Measurements from ENCODE around the gene DGLUCY. TPM values are rescaled to one million over a fixed set of nuclear protein-coding genes. Genes with fewer than 3 reads are reported as not detected.
A peak's percentile ranks its signal among the peaks of the same experiment; 100 is the strongest.
"Not testable (repeated sequence)": the region's sequence is repeated elsewhere in the genome, so short reads cannot be mapped to it uniquely, and the experiment has no call there.

DGLUCY gene, protein sequence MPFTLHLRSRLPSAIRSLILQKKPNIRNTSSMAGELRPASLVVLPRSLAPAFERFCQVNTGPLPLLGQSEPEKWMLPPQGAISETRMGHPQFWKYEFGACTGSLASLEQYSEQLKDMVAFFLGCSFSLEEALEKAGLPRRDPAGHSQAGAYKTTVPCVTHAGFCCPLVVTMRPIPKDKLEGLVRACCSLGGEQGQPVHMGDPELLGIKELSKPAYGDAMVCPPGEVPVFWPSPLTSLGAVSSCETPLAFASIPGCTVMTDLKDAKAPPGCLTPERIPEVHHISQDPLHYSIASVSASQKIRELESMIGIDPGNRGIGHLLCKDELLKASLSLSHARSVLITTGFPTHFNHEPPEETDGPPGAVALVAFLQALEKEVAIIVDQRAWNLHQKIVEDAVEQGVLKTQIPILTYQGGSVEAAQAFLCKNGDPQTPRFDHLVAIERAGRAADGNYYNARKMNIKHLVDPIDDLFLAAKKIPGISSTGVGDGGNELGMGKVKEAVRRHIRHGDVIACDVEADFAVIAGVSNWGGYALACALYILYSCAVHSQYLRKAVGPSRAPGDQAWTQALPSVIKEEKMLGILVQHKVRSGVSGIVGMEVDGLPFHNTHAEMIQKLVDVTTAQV
- 23.2 TPM for total RNA-seq

DNA sequence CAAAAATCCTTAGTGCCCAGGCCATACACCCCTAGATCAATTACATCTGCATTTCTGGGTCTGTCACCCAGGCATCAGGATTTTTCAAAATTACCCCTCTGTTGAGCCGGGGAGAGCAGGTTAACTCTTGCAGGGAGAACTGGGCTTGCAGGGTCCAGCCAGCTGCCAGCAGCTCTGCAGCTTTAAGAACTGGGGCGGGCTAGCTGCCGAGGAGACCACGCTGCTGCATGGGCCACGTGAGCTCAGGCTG is at the start of gene DGLUCY:
DGLUCY (plus strand) TSS at position 245 of the 250 bp plus-strand sequence. CDS start 46,222 bp downstream, outside the sequence.
- Histone ChIP-seq H3K27me3 (ENCODE audit: insufficient read depth, low read length) (no peaks in the 10 kb centered on the region), H3K4me3 (ENCODE audit: low read length) (peak within 1 kb of the TSS; percentile 62), H3K4me1 (ENCODE audit: insufficient read depth, low read length) (peaks cover 66% of the 10 kb centered on the region), H3K9me3 (ENCODE audit: low read depth, low read length) (no peaks in the 10 kb centered on the region)

DNA sequence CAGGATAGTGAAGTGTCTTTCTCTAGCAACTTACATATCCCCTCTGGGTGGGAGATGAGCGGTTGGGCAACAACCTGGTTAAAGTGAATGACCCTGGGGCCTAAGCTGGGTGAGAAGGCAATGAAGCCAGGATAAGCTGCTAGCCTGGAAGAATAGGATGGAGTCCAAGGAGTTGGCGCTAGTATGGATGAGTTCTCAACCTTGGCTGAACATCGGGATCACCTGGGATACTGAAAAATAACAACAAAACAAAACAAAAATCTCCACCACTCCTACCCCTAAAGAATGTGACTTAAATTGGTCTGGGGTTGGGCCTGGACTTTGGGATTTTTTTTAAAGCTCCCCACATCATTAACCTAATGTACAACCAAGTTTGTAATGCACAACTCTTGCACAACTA is 48.6 kb upstream of the DGLUCY start:
- Histone ChIP-seq H3K9me3 (ENCODE audit: low read depth, low read length) (no peaks in the 10 kb centered on the region), H3K4me3 (ENCODE audit: low read length) (no peak overlapping the region), H3K4me1 (ENCODE audit: insufficient read depth, low read length) (peaks cover 74% of the 10 kb centered on the region), H3K27me3 (ENCODE audit: insufficient read depth, low read length) (no peaks in the 10 kb centered on the region)

DNA sequence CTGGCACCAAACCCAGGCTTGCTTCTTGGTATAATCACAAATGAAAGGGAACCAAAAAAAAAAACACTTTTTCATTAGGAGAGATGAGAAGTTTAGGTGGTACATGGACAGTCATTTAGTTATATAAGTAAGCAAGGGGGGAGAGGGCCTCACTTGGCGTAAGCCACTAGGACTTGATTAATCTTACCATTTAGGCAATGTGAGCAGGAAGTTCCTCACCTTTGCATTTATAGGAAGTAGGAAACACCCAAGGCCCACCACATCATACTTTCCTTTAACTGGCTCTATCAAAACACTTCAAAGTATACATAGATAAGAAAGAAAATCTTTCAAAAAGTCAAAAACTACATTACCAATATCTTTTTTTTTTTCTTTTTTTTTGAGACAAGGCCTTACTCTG is 46.7 kb upstream of the DGLUCY start:
- Histone ChIP-seq H3K27me3 (ENCODE audit: insufficient read depth, low read length) (no peaks in the 10 kb centered on the region), H3K4me3 (ENCODE audit: low read length) (no peak overlapping the region), H3K9me3 (ENCODE audit: low read depth, low read length) (no peaks in the 10 kb centered on the region), H3K4me1 (ENCODE audit: insufficient read depth, low read length) (peaks cover 63% of the 10 kb centered on the region)

DNA sequence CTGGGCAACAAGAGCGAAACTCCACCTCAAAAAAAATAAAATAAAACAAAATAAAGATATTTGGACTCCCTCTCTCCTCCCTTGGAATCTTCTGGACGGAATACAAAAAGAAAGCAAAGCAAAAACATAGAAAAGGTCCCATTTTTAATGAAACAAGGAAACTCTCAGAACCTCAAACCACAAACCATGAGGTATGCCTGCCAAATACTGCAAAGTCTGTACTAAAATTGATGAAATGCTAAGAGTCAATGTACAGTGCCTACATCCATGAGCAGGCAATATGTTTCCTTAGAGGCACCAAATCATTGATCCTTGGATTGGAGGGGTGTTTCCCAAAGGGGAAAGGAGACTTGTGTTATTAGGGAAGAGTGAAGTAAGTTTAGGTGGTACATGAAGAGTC is 45.2 kb upstream of the DGLUCY start:
- Histone ChIP-seq H3K9me3 (ENCODE audit: low read depth, low read length) (no peaks in the 10 kb centered on the region), H3K27me3 (ENCODE audit: insufficient read depth, low read length) (no peaks in the 10 kb centered on the region), H3K4me3 (ENCODE audit: low read length) (no peak overlapping the region), H3K4me1 (ENCODE audit: insufficient read depth, low read length) (peaks cover 49% of the 10 kb centered on the region)

DNA sequence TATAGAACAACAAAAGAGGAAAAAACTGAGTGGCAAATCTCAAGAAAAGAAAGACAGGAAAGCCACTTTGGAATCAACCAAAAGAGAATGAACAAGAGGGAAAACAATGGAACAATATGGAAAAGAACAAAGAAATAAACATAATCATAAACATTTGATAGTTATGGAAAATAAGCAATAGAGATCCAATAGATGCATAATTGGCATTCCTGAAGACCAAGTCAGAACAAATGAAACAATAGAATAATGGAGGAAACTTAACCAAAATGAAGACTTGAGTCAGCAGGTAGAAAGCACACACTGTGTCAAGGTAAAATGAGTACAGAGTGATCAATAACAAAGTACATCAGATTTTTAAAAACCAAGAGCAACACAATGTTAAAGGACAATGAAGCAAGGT is 43.3 kb upstream of the DGLUCY start:
- Histone ChIP-seq H3K4me1 (ENCODE audit: insufficient read depth, low read length) (peaks cover 36% of the 10 kb centered on the region), H3K4me3 (ENCODE audit: low read length) (no peak overlapping the region)

DNA sequence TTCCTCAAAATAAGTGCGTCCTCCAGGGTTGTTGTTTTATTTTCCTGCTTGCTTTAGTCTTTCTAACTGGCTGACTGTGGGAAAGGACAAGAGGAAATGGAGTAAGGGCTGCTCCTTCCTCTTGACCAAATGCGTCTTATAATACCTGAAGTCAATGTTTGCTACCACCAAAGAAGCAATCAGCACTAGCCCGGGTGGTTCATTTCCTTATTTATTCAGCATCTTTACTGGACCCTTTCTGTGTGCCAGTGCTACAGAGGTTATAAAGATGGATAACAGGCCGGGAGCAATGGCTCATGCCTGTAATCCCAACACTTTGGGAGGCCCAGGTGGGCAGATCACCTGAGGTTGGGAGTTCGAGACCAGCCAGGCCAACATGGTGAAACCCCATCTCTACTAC is 38.3 kb upstream of the DGLUCY start:
- Histone ChIP-seq H3K27me3 (ENCODE audit: insufficient read depth, low read length) (no peaks in the 10 kb centered on the region), H3K4me1 (ENCODE audit: insufficient read depth, low read length) (peaks cover 12% of the 10 kb centered on the region), H3K4me3 (ENCODE audit: low read length) (no peak overlapping the region), H3K9me3 (ENCODE audit: low read depth, low read length) (no peaks in the 10 kb centered on the region)

More for the DNA sequence above, 43.3 kb upstream of the DGLUCY start:
- Histone ChIP-seq H3K9me3 (ENCODE audit: low read depth, low read length) (no peaks in the 10 kb centered on the region), H3K27me3 (ENCODE audit: insufficient read depth, low read length) (no peaks in the 10 kb centered on the region)

DNA sequence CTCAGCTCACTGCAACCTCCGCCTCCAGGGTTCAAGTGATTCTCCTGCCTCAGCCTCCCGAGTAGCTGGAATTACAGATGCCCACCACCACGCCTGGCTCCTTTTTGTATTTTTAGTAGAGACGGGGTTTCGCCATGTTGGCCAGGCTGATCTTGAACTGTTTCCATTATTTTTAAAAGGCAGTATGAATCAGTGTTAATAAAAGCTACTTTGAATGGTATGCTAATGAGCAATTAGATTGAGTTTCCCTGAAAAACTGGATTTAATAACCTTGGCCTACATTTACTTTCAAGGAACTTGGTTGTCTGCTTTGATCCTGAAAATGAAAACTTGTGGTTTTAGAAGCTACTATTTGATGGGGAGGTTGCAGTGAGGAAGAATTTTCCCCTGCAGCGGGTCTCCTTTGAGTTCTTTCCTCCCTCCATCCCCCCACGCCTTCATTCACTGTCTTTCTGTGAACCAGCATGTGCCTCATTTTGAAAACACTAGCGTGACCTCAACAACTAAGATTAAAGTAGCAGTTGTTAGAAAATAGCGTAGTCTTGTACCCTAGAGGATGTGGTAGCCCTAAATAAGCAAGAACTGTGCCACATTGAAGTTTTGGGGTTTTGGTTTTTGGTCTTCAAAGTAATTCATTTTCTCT is 35.7 kb upstream of the DGLUCY start:
- Histone ChIP-seq H3K4me3 (ENCODE audit: low read length) (no peak overlapping the region), H3K9me3 (ENCODE audit: low read depth, low read length) (no peaks in the 10 kb centered on the region), H3K27me3 (ENCODE audit: insufficient read depth, low read length) (no peaks in the 10 kb centered on the region), H3K4me1 (ENCODE audit: insufficient read depth, low read length) (peaks cover 12% of the 10 kb centered on the region)

DNA sequence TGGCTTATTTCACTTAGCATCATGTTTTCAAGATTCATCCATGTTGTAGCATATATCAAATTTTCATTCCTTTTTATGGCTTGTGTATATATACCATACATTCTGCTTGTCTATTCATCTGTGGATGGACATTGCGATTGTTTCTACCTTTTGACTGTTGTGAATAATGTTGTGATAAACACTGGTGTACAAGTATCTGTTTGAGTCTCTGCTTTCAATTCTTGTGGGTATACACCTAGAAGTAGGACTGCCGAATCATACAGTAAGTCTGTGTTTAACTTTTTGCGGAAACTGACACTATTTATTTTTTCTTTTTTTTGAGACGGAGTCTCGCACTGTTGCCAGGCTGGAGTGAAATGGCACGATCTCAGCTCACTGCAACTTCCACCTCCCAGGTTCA is 33.8 kb upstream of the DGLUCY start:
- H3K4me3 ChIP-seq (ENCODE audit: low read length): no peak overlapping the region
- no peaks in the 10 kb centered on the region for H3K9me3 ChIP-seq (ENCODE audit: low read depth, low read length)
- H3K27me3 ChIP-seq (ENCODE audit: insufficient read depth, low read length): no peaks in the 10 kb centered on the region
- peaks cover 12% of the 10 kb centered on the region for H3K4me1 ChIP-seq (ENCODE audit: insufficient read depth, low read length)

DNA sequence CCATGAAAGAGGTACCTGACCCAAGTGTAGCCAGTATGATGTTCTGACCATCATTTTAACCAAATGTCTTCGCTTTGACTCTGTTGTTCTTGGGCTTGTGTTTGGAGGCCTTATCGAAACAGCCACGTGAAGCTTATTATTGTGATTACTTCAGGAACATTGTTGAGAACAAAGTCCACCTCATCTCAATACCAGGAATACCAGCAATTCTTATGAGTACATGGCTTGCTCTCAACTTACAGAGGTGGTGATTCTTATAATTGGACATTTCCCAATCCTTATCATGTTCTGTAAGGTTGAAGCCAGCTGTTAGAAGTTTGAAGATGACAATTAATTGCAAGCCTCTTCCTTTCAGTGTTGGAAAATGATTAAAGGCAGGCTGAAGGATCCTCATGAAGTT is 31.6 kb upstream of the DGLUCY start:
- Histone ChIP-seq H3K9me3 (ENCODE audit: low read depth, low read length) (no peaks in the 10 kb centered on the region), H3K4me1 (ENCODE audit: insufficient read depth, low read length) (peaks cover 16% of the 10 kb centered on the region), H3K4me3 (ENCODE audit: low read length) (no peak overlapping the region), H3K27me3 (ENCODE audit: insufficient read depth, low read length) (no peaks in the 10 kb centered on the region)

DNA sequence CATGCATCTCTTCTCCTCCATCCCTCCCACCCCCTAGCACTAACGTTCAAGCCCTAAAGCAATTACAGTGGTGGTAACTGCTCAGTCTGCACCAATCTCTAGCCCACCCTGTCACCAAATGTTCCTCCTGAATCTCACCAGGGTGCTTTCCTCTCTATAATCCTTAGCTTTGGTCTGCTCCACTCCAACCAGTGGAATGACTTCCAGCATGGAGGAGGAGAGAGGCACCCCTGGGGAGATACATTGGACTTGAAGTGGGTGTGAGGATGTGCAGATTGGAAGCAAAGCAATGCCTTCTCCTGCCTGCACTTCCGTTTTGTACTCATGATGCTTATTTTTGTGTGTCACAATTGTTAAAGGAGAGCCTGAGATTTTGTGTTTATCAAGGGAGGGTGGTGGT is 29.4 kb upstream of the DGLUCY start:
- peaks cover 5% of the 10 kb centered on the region for H3K4me1 ChIP-seq (ENCODE audit: insufficient read depth, low read length)
- no peaks in the 10 kb centered on the region for H3K9me3 ChIP-seq (ENCODE audit: low read depth, low read length)
- H3K27me3 ChIP-seq (ENCODE audit: insufficient read depth, low read length): no peaks in the 10 kb centered on the region
- no peak overlapping the region for H3K4me3 ChIP-seq (ENCODE audit: low read length)

DNA sequence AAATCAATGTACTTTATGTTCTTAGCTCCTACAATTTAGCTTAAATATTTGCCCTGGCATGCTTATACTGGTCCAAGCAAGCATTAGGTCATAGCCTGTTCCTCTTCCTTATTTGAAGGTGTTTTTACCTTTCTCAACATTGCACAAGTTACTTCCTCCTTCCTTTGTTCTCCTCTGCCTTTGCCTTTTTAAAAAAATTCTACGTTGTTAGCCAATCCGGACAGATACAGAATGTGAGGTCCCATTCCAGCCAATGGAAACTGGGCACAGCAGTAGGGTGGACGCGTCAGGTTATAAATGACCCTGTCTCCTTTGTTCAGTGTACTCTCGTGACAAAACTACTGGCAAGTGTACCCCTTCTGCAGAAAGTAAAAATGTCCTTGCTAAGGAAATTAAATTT is 26.4 kb upstream of the DGLUCY start:
- not testable (repeated sequence) for H3K27me3 ChIP-seq (ENCODE audit: insufficient read depth, low read length); H3K9me3 ChIP-seq (ENCODE audit: low read depth, low read length); H3K4me1 ChIP-seq (ENCODE audit: insufficient read depth, low read length); H3K4me3 ChIP-seq (ENCODE audit: low read length)

DNA sequence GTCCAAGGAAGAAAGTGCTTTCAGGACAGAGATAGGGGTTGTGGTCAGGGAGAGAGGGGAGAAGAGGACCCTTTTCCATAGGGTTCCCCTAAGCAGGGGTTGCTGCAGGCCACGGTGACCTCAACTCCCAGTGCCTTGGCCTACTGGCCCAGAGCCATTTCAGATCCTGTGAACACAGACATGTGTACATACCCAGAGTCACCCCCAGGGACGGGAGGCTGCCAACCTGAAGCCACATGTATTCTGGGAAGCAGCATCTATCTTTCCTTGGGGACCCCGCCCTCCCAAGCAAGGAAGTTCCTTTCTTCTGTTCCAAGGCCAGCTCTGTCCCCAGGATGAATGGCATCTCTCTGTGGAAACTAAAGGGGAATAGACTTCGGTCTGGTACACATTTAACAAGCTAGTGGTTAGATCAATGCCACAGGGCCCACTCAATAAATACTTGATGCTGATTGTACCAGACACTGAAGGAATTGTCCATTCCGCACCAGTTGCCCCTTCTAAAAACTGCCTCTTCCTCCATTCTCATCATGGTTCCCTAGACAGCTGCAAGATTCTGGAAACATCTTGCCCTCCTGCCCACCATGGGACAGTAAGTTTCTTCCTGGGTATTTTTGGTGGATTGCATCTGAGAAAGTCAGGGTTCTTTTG is 25.2 kb upstream of the DGLUCY start:
- Histone ChIP-seq H3K9me3 (ENCODE audit: low read depth, low read length) (no peaks in the 10 kb centered on the region), H3K4me3 (ENCODE audit: low read length) (no peak overlapping the region), H3K4me1 (ENCODE audit: insufficient read depth, low read length) (peaks cover 5% of the 10 kb centered on the region), H3K27me3 (ENCODE audit: insufficient read depth, low read length) (no peaks in the 10 kb centered on the region)

DNA sequence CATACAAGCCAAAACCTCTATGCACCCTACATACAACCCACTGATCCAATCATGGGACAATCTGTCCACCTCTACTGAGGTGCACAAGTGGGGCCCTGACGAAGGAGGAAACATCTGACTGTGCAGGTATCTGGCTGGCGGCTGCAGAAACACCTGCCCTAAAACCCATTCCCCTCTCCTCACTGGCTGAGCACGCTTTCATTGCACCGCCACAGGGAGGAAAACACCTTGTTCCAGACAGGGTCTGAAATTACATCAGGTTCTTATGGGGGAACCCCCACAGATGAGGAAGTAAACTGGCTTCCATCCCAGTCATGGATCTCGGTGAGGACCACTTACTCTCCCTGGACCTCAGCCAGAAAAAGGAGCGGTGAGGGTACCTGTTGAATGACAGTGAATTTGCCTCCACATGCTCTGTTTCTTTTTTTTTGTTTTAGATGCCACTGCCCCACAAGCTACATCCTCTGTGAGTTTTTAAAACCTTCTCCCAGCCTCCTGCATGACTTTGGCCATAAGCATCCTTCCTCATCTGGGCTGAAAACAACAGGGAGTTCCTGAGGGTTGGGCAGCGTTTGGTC is 23.8 kb upstream of the DGLUCY start:
- Histone ChIP-seq H3K4me3 (ENCODE audit: low read length) (no peak overlapping the region), H3K4me1 (ENCODE audit: insufficient read depth, low read length) (peaks cover 5% of the 10 kb centered on the region), H3K27me3 (ENCODE audit: insufficient read depth, low read length) (no peaks in the 10 kb centered on the region), H3K9me3 (ENCODE audit: low read depth, low read length) (no peaks in the 10 kb centered on the region)

DNA sequence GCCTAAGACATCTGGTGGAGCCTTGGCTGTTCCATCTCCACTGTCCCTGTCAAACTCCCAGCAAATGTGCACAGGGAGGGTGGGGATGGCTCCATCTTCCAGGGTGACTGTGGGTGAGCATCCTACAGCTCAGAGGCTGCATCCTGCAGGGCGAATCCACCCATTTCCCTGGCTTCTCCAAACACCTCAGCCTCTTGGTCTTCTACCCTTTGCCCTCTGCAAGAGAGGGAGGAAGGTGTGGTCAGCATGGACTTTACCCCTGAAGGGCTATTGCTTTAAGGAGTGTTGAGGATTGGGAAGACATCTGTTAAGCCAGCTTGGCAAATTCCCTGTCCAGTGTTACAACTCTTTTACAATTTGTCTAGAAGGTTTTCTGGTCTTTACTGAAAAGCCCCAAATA is 23.1 kb upstream of the DGLUCY start:
- H3K27me3 ChIP-seq (ENCODE audit: insufficient read depth, low read length): no peaks in the 10 kb centered on the region
- H3K4me3 ChIP-seq (ENCODE audit: low read length): no peak overlapping the region
- no peaks in the 10 kb centered on the region for H3K9me3 ChIP-seq (ENCODE audit: low read depth, low read length)
- peaks cover 5% of the 10 kb centered on the region for H3K4me1 ChIP-seq (ENCODE audit: insufficient read depth, low read length)

DNA sequence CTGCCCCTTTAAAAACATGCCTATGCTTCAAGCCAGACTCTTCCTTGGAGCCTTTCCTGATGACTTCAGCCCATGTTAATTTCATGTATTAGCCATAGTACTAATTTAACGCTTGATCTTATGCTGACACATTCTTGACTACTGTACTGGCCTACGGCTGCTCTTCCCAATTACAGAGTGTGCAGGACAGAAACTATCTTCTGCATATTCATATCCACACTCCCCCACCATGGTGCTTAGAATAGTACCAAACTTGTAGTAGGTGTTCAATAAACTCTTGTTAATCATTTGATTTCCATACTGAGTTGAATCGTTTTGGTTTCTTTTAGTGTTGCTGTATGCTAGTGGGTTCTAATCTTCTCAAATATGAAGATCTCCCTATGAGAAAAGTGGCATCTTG is 21.8 kb upstream of the DGLUCY start:
- Histone ChIP-seq H3K27me3 (ENCODE audit: insufficient read depth, low read length) (no peaks in the 10 kb centered on the region), H3K9me3 (ENCODE audit: low read depth, low read length) (no peaks in the 10 kb centered on the region), H3K4me3 (ENCODE audit: low read length) (no peak overlapping the region), H3K4me1 (ENCODE audit: insufficient read depth, low read length) (peaks cover under 1% of the 10 kb centered on the region)
